GM18867 (cell line): ENCODE data around the gene LITAF.

Source experiments
- ATAC-seq: cut with Tn5 transposase; IDR thresholded peaks from one replicate; pipeline ENCODE4 v1.9.1; 2021; ENCODE audit warnings: mild to moderate bottlenecking, moderate library complexity; ENCODE audit not compliant: unreplicated experiment

The LITAF gene

GRCh38 chr16:11556214-11556819 lies 30.4 kb downstream of the LITAF start:
- no peak for ATAC-seq

- ATAC-seq, result no peak
Observed at GRCh38 chr16:11554053-11554452, 32.7 kb downstream of the LITAF start.

- no peak for ATAC-seq
Observed at GRCh38 chr16:11553371-11553770, 33.3 kb downstream of the LITAF start.

- ATAC-seq, result no peak
Observed at GRCh38 chr16:11552440-11552839, 34.3 kb downstream of the LITAF start.

GRCh38 chr16:11551842-11552241 lies 34.9 kb downstream of the LITAF start:
- ATAC-seq, result no peak

- no peak for ATAC-seq
Observed at GRCh38 chr16:11550791-11551498, 35.8 kb downstream of the LITAF start.

GRCh38 chr16:11547118-11547916 lies 39.4 kb downstream of the LITAF start:
- no peak for ATAC-seq

- no peak for ATAC-seq
Observed at GRCh38 chr16:11546608-11547061, 40.1 kb downstream of the LITAF start.

GRCh38 chr16:11543661-11544393 lies 42.9 kb downstream of the LITAF start:
- ATAC-seq, result no peak

GRCh38 chr16:11542069-11542744 lies 44.5 kb downstream of the LITAF start:
- no peak for ATAC-seq

- no peak for ATAC-seq
Observed at GRCh38 chr16:11539641-11540050, 47.1 kb downstream of the LITAF start.

- no peak for ATAC-seq
Observed at GRCh38 chr16:11538880-11539279, 47.8 kb downstream of the LITAF start.

GRCh38 chr16:11536104-11536866 lies 50.4 kb downstream of the LITAF start:
- ATAC-seq, result no peak

- ATAC-seq, result no peak
Observed at GRCh38 chr16:11535494-11535893, 51.2 kb downstream of the LITAF start.

GRCh38 chr16:11534262-11534661 lies 52.5 kb downstream of the LITAF start:
- no peak for ATAC-seq

GRCh38 chr16:11533588-11533987 lies 53.1 kb downstream of the LITAF start:
- no peak for ATAC-seq

GRCh38 chr16:11530171-11530940 lies 56.4 kb downstream of the LITAF start:
- no peak for ATAC-seq

GRCh38 chr16:11529285-11529684 lies 57.4 kb downstream of the LITAF start:
- no peak for ATAC-seq

GRCh38 chr16:11528053-11528452 lies 58.7 kb downstream of the LITAF start:
- ATAC-seq, result no peak
